Loucy (cell line): ENCODE results near the gene DSCAML1.

Source experiments
- H2AFZ ChIP-seq: fragments of 200-600 bp; sonication (generic); 2 replicates; pipeline ENCODE4 v1.6.0; 2016; ENCODE audit warnings: antibody characterized with exemption, mild to moderate bottlenecking, low read length, moderate library complexity
- H3F3A ChIP-seq: fragments of 200-600 bp; 2 replicates; pipeline ENCODE4 v1.6.0; 2016; ENCODE audit warnings: antibody characterized with exemption, low read depth, mild to moderate bottlenecking
- H3K27me3 ChIP-seq: fragments of 200-600 bp; sonication (generic); 2 replicates; pipeline ENCODE4 v1.6.1; 2014; ENCODE audit warnings: low read length, mild to moderate bottlenecking; ENCODE audit not compliant: insufficient read depth, poor library complexity, severe bottlenecking
- H3K36me3 ChIP-seq: fragments of 200-600 bp; sonication (generic); 2 replicates; pipeline ENCODE4 v1.6.1; 2016; ENCODE audit warnings: low read length; ENCODE audit not compliant: insufficient read depth
- H3K4me1 ChIP-seq: fragments of 200-600 bp; sonication (generic); 2 replicates; pipeline ENCODE4 v1.5.1; 2014; ENCODE audit warnings: low read length, mild to moderate bottlenecking; ENCODE audit not compliant: insufficient read depth, poor library complexity, severe bottlenecking
- H3K4me2 ChIP-seq: fragments of 200-600 bp; sonication (generic); 2 replicates; pipeline ENCODE4 v1.6.0; 2014; ENCODE audit warnings: antibody characterized with exemption, low read length, low read depth, mild to moderate bottlenecking; ENCODE audit not compliant: poor library complexity, severe bottlenecking
- H3K4me3 ChIP-seq: fragments of 200-600 bp; sonication (generic); 2 replicates; pipeline ENCODE4 v1.5.1; 2014; ENCODE audit warnings: low read length, mild to moderate bottlenecking, mixed read lengths; ENCODE audit not compliant: poor library complexity, severe bottlenecking
- H3K79me2 ChIP-seq: fragments of 200-600 bp; sonication (generic); 2 replicates; pipeline ENCODE4 v1.6.1; 2014; ENCODE audit warnings: low read length; ENCODE audit not compliant: insufficient read depth
- H3K9ac ChIP-seq: fragments of 200-600 bp; sonication (generic); 2 replicates; pipeline ENCODE4 v1.6.0; 2014; ENCODE audit warnings: mild to moderate bottlenecking, low read depth, low read length, moderate library complexity; ENCODE audit not compliant: poor library complexity, severe bottlenecking
- H3K9me2 ChIP-seq: fragments of 200-600 bp; sonication (generic); replicated peaks from 2 replicates; pipeline ENCODE4 v1.6.1; 2016; ENCODE audit warnings: low read depth, low read length, mixed read lengths
- H3K9me3 ChIP-seq: fragments of 200-600 bp; sonication (generic); 2 replicates; pipeline ENCODE4 v1.6.1; 2014; ENCODE audit warnings: mild to moderate bottlenecking, antibody characterized with exemption, low read length, low read depth; ENCODE audit not compliant: insufficient read depth
- H4K20me1 ChIP-seq: fragments of 200-600 bp; sonication (generic); 2 replicates; pipeline ENCODE4 v1.6.0; 2014; ENCODE audit warnings: antibody characterized with exemption, low read length, mild to moderate bottlenecking; ENCODE audit not compliant: insufficient read depth, poor library complexity, severe bottlenecking
- CTCF ChIP-seq: fragments of 200-600 bp; sonication (generic); conservative IDR thresholded peaks from 2 replicates; pipeline ENCODE4 v1.5.1; 2014; ENCODE audit warnings: mild to moderate bottlenecking, antibody characterized with exemption, low read length
- EZH2phosphoT487 ChIP-seq: fragments of 200-600 bp; IDR thresholded peaks from 2 replicates; pipeline ENCODE4 v1.6.1; 2018; ENCODE audit warnings: antibody characterized with exemption, mild to moderate bottlenecking, moderate library complexity, borderline replicate concordance

DSCAML1 gene

GRCh38 chr11:117520966-117521365 is 276.1 kb downstream of the DSCAML1 start:
- Histone ChIP-seq H3K79me2 (no peaks in the 10 kb centered on the region), H3K9me3 (no peaks in the 10 kb centered on the region), H3K36me3 (no peaks in the 10 kb centered on the region), H2AFZ (no peak overlapping the region), H4K20me1 (no peaks in the 10 kb centered on the region), H3K27me3 (no peaks in the 10 kb centered on the region), H3K9ac (no peak overlapping the region), H3K4me3 (no peak overlapping the region), H3K4me1 (no peaks in the 10 kb centered on the region), H3F3A (no peaks in the 10 kb centered on the region), H3K4me2 (no peak overlapping the region), H3K9me2 (no peaks in the 10 kb centered on the region)
- no peak for TF ChIP-seq CTCF
- no peak for TF ChIP-seq EZH2phosphoT487

- H2AFZ ChIP-seq = no peak overlapping the region
- H3K9ac ChIP-seq = no peak overlapping the region
- no peak overlapping the region for H3K4me3 ChIP-seq
- H3F3A ChIP-seq = no peaks in the 10 kb centered on the region
- H4K20me1 ChIP-seq = no peaks in the 10 kb centered on the region
- no peaks in the 10 kb centered on the region for H3K9me3 ChIP-seq
- H3K79me2 ChIP-seq = no peaks in the 10 kb centered on the region
- H3K27me3 ChIP-seq = no peaks in the 10 kb centered on the region
- no peaks in the 10 kb centered on the region for H3K36me3 ChIP-seq
- TF ChIP-seq CTCF (no peak), EZH2phosphoT487 (no peak)
- H3K4me2 ChIP-seq = no peak overlapping the region
- no peaks in the 10 kb centered on the region for H3K9me2 ChIP-seq
- no peaks in the 10 kb centered on the region for H3K4me1 ChIP-seq
These were observed 276.8 kb downstream of the DSCAML1 start for GRCh38 chr11:117520201-117520600.

- H2AFZ ChIP-seq = no peak overlapping the region
- no peaks in the 10 kb centered on the region for H3F3A ChIP-seq
- H3K9me2 ChIP-seq = no peaks in the 10 kb centered on the region
- no peaks in the 10 kb centered on the region for H4K20me1 ChIP-seq
- H3K4me3 ChIP-seq = no peak overlapping the region
- no peaks in the 10 kb centered on the region for H3K9me3 ChIP-seq
- no peaks in the 10 kb centered on the region for H3K27me3 ChIP-seq
- H3K36me3 ChIP-seq = no peaks in the 10 kb centered on the region
- H3K4me1 ChIP-seq = no peaks in the 10 kb centered on the region
- H3K9ac ChIP-seq = no peak overlapping the region
- no peak for TF ChIP-seq EZH2phosphoT487
- no peak for TF ChIP-seq CTCF
- H3K79me2 ChIP-seq = no peaks in the 10 kb centered on the region
- H3K4me2 ChIP-seq = no peak overlapping the region
These were observed 277.4 kb downstream of the DSCAML1 start for GRCh38 chr11:117519590-117519989.
